ENCODE results near the gene CELF3.

DNA sequence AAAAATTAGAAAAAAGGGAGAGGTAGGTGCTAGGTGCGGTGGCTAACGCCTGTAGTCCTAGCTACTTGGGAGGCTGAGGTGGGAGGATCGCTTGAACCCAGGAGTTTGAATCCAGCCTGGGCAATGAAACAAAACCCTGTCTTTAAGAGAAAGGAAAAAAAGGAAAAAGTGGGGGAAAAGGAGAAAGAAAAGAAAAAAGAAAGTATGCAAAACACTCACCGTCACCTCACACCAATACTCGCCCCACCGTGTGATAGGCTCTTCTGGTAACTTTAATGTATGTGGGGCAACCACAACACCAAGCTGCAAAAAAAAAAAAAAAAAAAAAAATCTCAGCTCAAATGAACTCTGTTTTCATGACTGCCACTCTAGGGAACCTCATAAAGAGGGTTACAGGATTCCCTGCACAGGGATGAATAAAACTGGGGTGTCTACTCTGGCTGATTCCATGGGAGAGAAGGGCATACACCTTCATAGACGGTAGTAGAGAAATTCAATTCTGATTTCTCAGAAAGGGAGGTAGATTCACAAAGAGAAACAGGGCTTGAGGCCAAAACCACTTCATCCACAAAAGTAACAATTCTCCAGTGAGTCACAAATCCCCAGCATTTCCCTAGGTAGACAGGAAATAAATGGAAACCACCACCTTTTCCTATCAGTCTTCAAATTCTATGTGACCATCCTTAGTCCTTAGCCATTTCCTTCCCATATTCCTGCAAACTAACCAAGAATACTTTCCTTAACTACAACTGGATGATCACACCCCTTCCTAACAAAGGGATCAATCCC lies 44.2 kb upstream of the CELF3 start:
- no peak for TF ChIP-seq RFX1 (IDR thresholded peaks at IDR 0.05)
- no peak for TF ChIP-seq SOX6 (IDR thresholded peaks at IDR 0.05)
- TF ChIP-seq POLR2G (IDR thresholded peaks at IDR 0.05; ENCODE audit: low read depth, low read length): no peak
